ENCODE data around the gene DNAJC22. TPM values are rescaled to one million over a fixed set of nuclear protein-coding genes. Genes with fewer than 3 reads are reported as not detected.
A peak's percentile ranks its signal among the peaks of the same experiment; 100 is the strongest.

Gene DNAJC22
- total and polyA plus RNA-seq, 9 of the 15 experiments (the other 6 are each of a cell fraction or from before 2014, with no cell fraction given), result 0.10 to 1.2 (median 0.47) TPM

GRCh38 chr12:49336645-49337584 lies 9.8 kb upstream of the DNAJC22 start, which contains the start of gene C1QL4 (continued):
- TF ChIP-seq E2F5 (CRISPR knock-in tag; IDR thresholded peaks at IDR 0.05) (no peak), ZNF57 (CRISPR knock-in tag; IDR thresholded peaks at IDR 0.05) (no peak), PTBP1 (IDR thresholded peaks at IDR 0.05; ENCODE audit: low read depth, low read length) (no peak), NR1H2 (CRISPR knock-in tag; IDR thresholded peaks at IDR 0.05) (no peak), HMG20B (CRISPR knock-in tag; IDR thresholded peaks at IDR 0.05) (no peak), EP400 (IDR thresholded peaks at IDR 0.05) (no peak), YY1 (IDR thresholded peaks at IDR 0.05; ENCODE audit: borderline replicate concordance in 1 of 3, control insufficient read depth in 1 of 3, extremely low read depth in 1 of 3, insufficient read depth in 3 of 3, insufficient read length in 1 of 3, insufficient replicate concordance in 2 of 3, low read depth in 1 of 3, low read length in 2 of 3) (peak in 2 of 3 experiments; percentile 30 to 46), RFX1 (IDR thresholded peaks at IDR 0.05) (no peak), CUX1 (CRISPR knock-in tag; IDR thresholded peaks at IDR 0.05) (no peak), BMI1 (IDR thresholded peaks at IDR 0.05; ENCODE audit: low read length) (no peak), KAT2B (IDR thresholded peaks at IDR 0.05; ENCODE audit: low read depth, low read length) (no peak), MECOM (CRISPR knock-in tag; IDR thresholded peaks at IDR 0.05) (no peak), ARNT (IDR thresholded peaks at IDR 0.05) (no peak), GTF2B (IDR thresholded peaks at IDR 0.05; ENCODE audit: extremely low read depth, insufficient read length) (no peak), SMARCE1 (IDR thresholded peaks at IDR 0.05) (no peak), DMBX1 (CRISPR knock-in tag; IDR thresholded peaks at IDR 0.05; ENCODE audit: borderline replicate concordance) (no peak), ELK3 (CRISPR knock-in tag; IDR thresholded peaks at IDR 0.05) (no peak), TBL1XR1 (IDR thresholded peaks at IDR 0.05; ENCODE audit: low read length in 2 of 2) (no peak), HNRNPLL (IDR thresholded peaks at IDR 0.05; ENCODE audit: low read depth, low read length, poor library complexity, severe bottlenecking) (no peak), HNRNPK (IDR thresholded peaks at IDR 0.05; ENCODE audit: low read depth, low read length, poor library complexity, severe bottlenecking) (peak; percentile 83)
